ENCODE results near the gene SLC3A2. TPM values are rescaled to one million over a fixed set of nuclear protein-coding genes. Genes with fewer than 3 reads are reported as not detected.
A peak's percentile ranks its signal among the peaks of the same experiment; 100 is the strongest.
"Not testable (repeated sequence)": the region's sequence is repeated elsewhere in the genome, so short reads cannot be mapped to it uniquely, and the experiment has no call there.

The SLC3A2 gene
- 140 and 175 TPM in 2 replicates for total RNA-seq

DNA sequence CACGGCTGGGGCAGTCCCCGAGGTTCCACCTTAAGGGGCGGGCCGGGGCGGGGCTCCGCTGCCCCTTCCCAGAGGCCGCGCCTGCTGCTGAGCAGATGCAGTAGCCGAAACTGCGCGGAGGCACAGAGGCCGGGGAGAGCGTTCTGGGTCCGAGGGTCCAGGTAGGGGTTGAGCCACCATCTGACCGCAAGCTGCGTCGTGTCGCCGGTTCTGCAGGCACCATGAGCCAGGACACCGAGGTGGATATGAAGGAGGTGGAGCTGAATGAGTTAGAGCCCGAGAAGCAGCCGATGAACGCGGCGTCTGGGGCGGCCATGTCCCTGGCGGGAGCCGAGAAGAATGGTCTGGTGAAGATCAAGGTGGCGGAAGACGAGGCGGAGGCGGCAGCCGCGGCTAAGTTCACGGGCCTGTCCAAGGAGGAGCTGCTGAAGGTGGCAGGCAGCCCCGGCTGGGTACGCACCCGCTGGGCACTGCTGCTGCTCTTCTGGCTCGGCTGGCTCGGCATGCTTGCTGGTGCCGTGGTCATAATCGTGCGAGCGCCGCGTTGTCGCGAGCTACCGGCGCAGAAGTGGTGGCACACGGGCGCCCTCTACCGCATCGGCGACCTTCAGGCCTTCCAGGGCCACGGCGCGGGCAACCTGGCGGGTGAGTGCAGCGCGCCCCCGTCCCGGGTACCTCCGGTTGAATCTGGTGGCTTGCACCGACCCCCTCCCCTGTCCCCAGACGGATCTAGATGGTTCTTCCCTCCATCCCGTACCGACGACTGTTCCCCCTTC is at the start of gene SLC3A2:
Gene SLC3A2 (plus strand): TSS at position 94 of the 776 bp plus-strand sequence. CDS start 128 bp downstream, at position 222.
- DNase-seq (ENCODE audit: low read depth, low spot score) = peak; percentile 51

DNA sequence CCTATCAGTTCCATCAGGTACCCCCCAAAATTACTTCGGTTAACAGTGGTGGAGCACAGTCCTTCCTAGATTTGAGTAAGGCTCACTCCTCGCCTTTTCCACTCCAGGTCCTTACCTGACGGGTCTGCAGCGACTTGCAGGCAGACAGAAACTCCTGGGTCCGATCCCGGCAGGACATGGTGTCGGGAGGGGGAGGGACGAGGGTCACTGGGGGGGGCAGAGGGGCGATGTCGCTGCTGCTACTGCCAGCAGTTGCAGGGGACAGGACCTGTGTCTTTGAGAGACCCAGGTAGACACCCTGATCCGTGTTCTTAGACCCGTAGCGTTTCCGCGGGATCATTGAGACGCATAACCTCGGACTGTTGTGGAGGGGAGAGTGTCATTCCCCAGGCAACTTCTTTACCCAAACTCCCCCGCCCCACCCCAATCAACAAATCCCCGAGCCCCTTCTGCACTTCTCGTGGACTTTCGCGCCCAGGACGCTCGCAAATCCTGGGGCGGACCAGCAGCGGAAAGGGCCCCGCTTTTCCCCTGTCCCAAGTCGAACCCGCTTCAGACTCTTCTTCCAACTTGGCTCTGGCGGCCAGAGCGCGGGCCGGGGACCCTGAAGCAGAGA is 49.7 kb upstream of the SLC3A2 start:
- DNase-seq (ENCODE audit: low read depth, low spot score) = no peak

GRCh38 chr11:62831520-62832335 is 49.0 kb upstream of the SLC3A2 start, which contains the start of gene STX5:
Gene STX5 (minus strand): TSS chr11:62832051. CDS start chr11:62831243, 808 bp downstream.
- peak; percentile 97 for DNase-seq (ENCODE audit: low read depth, low spot score)

GRCh38 chr11:62832336-62833234 is 48.1 kb upstream of the SLC3A2 start, which contains the start of gene TEX54:
Gene TEX54 (minus strand): TSS chr11:62832841.
- DNase-seq (ENCODE audit: low read depth, low spot score) = no peak

GRCh38 chr11:62835336-62835735 is 45.4 kb upstream of the SLC3A2 start:
- DNase-seq (ENCODE audit: low read depth, low spot score) = no peak

GRCh38 chr11:62839050-62839945 is 41.4 kb upstream of the SLC3A2 start, which contains the start of gene WDR74:
Gene WDR74 (minus strand): TSS chr11:62839590. CDS start chr11:62839570, 20 bp downstream.
- peak; percentile 77 for DNase-seq (ENCODE audit: low read depth, low spot score)

GRCh38 chr11:62840721-62841360 is 39.9 kb upstream of the SLC3A2 start:
- not testable (repeated sequence) for DNase-seq (ENCODE audit: low read depth, low spot score)

DNA sequence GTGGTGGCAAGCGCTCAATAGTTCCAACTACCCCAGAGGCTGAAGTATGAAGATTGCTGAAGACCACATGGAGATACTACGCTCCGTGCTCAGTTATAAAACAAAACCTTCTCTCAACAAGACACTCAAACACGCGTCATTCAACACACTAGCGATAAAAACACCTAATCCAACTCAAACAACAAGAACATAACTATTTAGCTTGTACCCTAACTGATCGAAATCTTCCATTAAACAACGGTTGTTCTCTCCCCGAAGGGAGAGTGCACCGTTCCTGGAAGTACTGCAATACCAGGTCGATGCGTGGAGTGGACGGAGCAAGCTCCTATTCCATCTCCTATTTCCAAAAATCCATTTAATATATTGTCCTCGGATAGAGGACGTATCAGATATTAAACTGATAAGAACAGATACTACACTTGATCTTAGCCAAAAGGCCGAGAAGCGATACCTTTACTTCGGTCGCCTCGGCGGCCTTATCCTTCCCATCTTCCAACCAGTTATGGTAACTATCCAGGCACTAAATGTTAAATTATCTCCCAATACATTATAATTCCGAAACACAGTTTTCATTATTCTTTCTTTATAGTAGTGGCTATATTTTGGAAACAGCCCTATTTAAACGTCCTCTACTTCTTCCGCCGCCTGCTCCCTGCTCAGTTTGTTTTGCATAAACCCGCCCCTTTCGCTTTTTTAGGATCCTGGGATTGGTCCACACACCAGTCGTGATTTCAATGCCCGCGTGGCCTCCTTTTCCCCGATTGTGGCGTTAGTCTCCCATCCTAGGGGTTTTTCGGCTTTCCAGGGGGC is 39.1 kb upstream of the SLC3A2 start:
- DNase-seq (ENCODE audit: low read depth, low spot score) = peak; percentile 97

GRCh38 chr11:62842171-62842741 is 38.4 kb upstream of the SLC3A2 start:
- DNase-seq (ENCODE audit: low read depth, low spot score) = no peak

GRCh38 chr11:62842891-62843290 is 37.8 kb upstream of the SLC3A2 start:
- not testable (repeated sequence) for DNase-seq (ENCODE audit: low read depth, low spot score)

- DNase-seq (ENCODE audit: low read depth, low spot score) = no peak
These were observed 37.2 kb upstream of the SLC3A2 start for GRCh38 chr11:62843466-62843865.

DNA sequence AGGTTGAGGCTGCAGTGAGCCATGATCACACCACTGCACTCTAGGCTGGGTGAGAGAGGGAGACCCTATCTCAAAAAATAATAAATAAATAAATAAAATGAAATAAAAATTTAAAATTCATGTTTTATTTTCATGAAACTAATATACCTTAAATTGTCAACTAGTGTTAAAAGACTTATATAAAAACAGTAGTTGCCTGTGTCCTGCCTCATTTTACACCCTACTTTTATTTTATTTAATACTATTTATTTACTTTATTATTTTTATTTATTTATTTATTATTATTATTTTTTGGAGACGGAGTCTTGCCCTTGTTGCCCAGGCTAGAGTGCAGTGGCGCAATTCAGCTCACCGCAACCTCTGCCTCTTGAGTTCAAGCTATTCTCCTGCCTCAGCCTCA is 36.5 kb upstream of the SLC3A2 start:
- no peak for DNase-seq (ENCODE audit: low read depth, low spot score)

- no peak for DNase-seq (ENCODE audit: low read depth, low spot score)
These were observed 34.5 kb upstream of the SLC3A2 start for GRCh38 chr11:62846177-62846576.

GRCh38 chr11:62847767-62848314 is 32.9 kb upstream of the SLC3A2 start:
- DNase-seq (ENCODE audit: low read depth, low spot score) = no peak

GRCh38 chr11:62850911-62851806 is 29.5 kb upstream of the SLC3A2 start:
- no peak for DNase-seq (ENCODE audit: low read depth, low spot score)

GRCh38 chr11:62851807-62852522 is 28.7 kb upstream of the SLC3A2 start:
- DNase-seq (ENCODE audit: low read depth, low spot score) = no peak

All from pulmonary artery endothelial cell (primary cell).